Endothelial cell of umbilical vein (primary cell): ENCODE data around the gene PUS10. TPM values are rescaled to one million over a fixed set of nuclear protein-coding genes. Genes with fewer than 3 reads are reported as not detected.

Experiments
- BruUV-seq: library from RNA; stranded (reverse); fragments of 400-500 nt; replicated peaks from 2 replicates; lab custom pipeline; 2021; lab: Mats Ljungman, UMichigan
- CTCF ChIA-PET: fragments of 300-600, 350-600 bp; sonication (Branson Sonifier 250); formaldehyde crosslinking; loops from one replicate; lab custom pipeline; 2021; ENCODE audit warnings: antibody characterized with exemption, inconsistent platforms; lab: Charles Lee
- POLR2A ChIA-PET: fragments of 300-600, 350-600 bp; sonication (Branson Sonifier 250); formaldehyde crosslinking; loops from one replicate; lab custom pipeline; 2021; ENCODE audit warnings: antibody characterized with exemption, inconsistent platforms; lab: Charles Lee
- DNase-seq: peaks from one replicate; pipeline ENCODE4 v3.0.0-alpha.2; 2011; ENCODE audit warnings: low read depth, low spot score
- FAIRE-seq: peaks from 2 replicates; lab custom pipeline; 2011; peaks lifted over from hg19 to GRCh38; lab: Jason Lieb, UNC
- H2AFZ ChIP-seq: 2 replicates; pipeline ENCODE4 v1.6.0; 2012; ENCODE audit warnings: low read depth, low read length, control low read depth, inconsistent platforms
- H3K27ac ChIP-seq: 2 replicates; pipeline ENCODE4 v1.5.1; 2011; ENCODE audit warnings: low read depth, mild to moderate bottlenecking, control low read depth, low read length, moderate library complexity; ENCODE audit not compliant: insufficient read depth
- H3K27me3 ChIP-seq, 2 experiments: 2 replicates each; pipeline versions ENCODE4 v1.6.0 to v1.6.1; 2011; ENCODE audit warnings: low read length in 2 of 2, mixed read lengths in 1 of 2; ENCODE audit not compliant: control insufficient read depth in 2 of 2, insufficient read depth in 2 of 2
- H3K36me3 ChIP-seq, 2 experiments: 2 replicates in 1 of 2; 3 replicates in 1 of 2; pipeline ENCODE4 v1.5.1; 2011; ENCODE audit warnings: low read length in 2 of 2, mild to moderate bottlenecking in 1 of 2, moderate library complexity in 1 of 2; ENCODE audit not compliant: control insufficient read depth in 2 of 2, insufficient read depth in 2 of 2; ENCODE audit errors: extremely low read depth in 1 of 2
- H3K4me1 ChIP-seq: 3 replicates; pipeline ENCODE4 v1.5.1; 2011; ENCODE audit warnings: mild to moderate bottlenecking, low read length; ENCODE audit not compliant: control insufficient read depth, insufficient read depth; ENCODE audit errors: extremely low read depth
- H3K4me2 ChIP-seq: 2 replicates; pipeline ENCODE4 v1.6.1; 2011; ENCODE audit warnings: low read length, control low read depth, mixed read lengths; ENCODE audit not compliant: insufficient read depth
- H3K4me3 ChIP-seq, 3 experiments: fragments of 200-600 bp in 1 of 3; sonication (generic), shearing (Covaris generic) in 1 of 3; replicated peaks in 1 of 3; 2 replicates each; pipeline ENCODE4 v1.5.1; 2011 to 2016; ENCODE audit warnings: control low read depth in 3 of 3, low read length in 3 of 3, mild to moderate bottlenecking in 2 of 3, inconsistent platforms in 1 of 3, low read depth in 1 of 3, moderate library complexity in 1 of 3; ENCODE audit not compliant: insufficient read depth in 1 of 3
- H3K79me2 ChIP-seq: 2 replicates; pipeline ENCODE4 v1.6.0; 2012; ENCODE audit warnings: low read length, inconsistent platforms; ENCODE audit not compliant: control insufficient read depth, insufficient read depth
- H3K9ac ChIP-seq: replicated peaks from 2 replicates; pipeline ENCODE3; 2011; ENCODE audit warnings: low read length, control low read depth; ENCODE audit not compliant: insufficient read depth; ENCODE audit errors: extremely low read depth
- H3K9me1 ChIP-seq: replicated peaks from 3 replicates; pipeline ENCODE4 v1.6.0; 2011; ENCODE audit warnings: mild to moderate bottlenecking, low read length; ENCODE audit not compliant: control insufficient read depth, insufficient read depth; ENCODE audit errors: extremely low read depth
- H3K9me3 ChIP-seq: replicated peaks from 2 replicates; pipeline ENCODE4 v1.5.1; 2012; ENCODE audit warnings: low read length, inconsistent platforms; ENCODE audit not compliant: control insufficient read depth, insufficient read depth
- H4K20me1 ChIP-seq: replicated peaks from 2 replicates; pipeline ENCODE3; 2011; ENCODE audit warnings: mild to moderate bottlenecking, low read length; ENCODE audit not compliant: control insufficient read depth, insufficient read depth; ENCODE audit errors: extremely low read depth
- CTCF ChIP-seq, 2 donors: IDR thresholded peaks; 1 replicate in 1 of 2; 2 replicates in 1 of 2; pipeline ENCODE4 v1.5.1; 2011; ENCODE audit warnings: low read length in 2 of 2, mild to moderate bottlenecking in 2 of 2, moderate library complexity in 2 of 2, control low read depth in 1 of 2, inconsistent platforms in 1 of 2, low read depth in 1 of 2; ENCODE audit not compliant: insufficient read depth in 1 of 2; ENCODE audit errors: extremely low read depth in 1 of 2
- EZH2 ChIP-seq: IDR thresholded peaks from 2 replicates; pipeline ENCODE4 v1.6.1; 2012; ENCODE audit warnings: borderline replicate concordance, low read depth, mild to moderate bottlenecking, moderate library complexity, low read length, inconsistent platforms; ENCODE audit not compliant: severe bottlenecking
- FOS ChIP-seq: IDR thresholded peaks from 2 replicates; pipeline ENCODE4 v1.6.1; 2011; ENCODE audit warnings: mild to moderate bottlenecking, low read length, moderate library complexity, borderline replicate concordance; ENCODE audit not compliant: insufficient read depth
- GATA2 ChIP-seq: IDR thresholded peaks from 2 replicates; pipeline ENCODE4 v1.7.0; 2011; ENCODE audit warnings: low read depth, mild to moderate bottlenecking, moderate library complexity, mixed read lengths, low read length; ENCODE audit not compliant: insufficient read length, insufficient read depth
- JUN ChIP-seq: IDR thresholded peaks from 2 replicates; pipeline ENCODE4 v1.6.1; 2011; ENCODE audit warnings: borderline replicate concordance, low read depth; ENCODE audit not compliant: insufficient read length, insufficient read depth
- MYC ChIP-seq: IDR thresholded peaks from one replicate; pipeline ENCODE4 v1.6.1; 2011; ENCODE audit warnings: mild to moderate bottlenecking, low read depth, low read length
- POLR2A ChIP-seq: IDR thresholded peaks from 2 replicates; pipeline ENCODE4 v1.6.1; 2012; ENCODE audit warnings: low read depth, mild to moderate bottlenecking, control low read depth, low read length
- POLR2AphosphoS5 ChIP-seq: IDR thresholded peaks from 2 replicates; pipeline ENCODE4 v1.6.1; 2012; ENCODE audit warnings: low read depth, mild to moderate bottlenecking, control low read depth, low read length, moderate library complexity; ENCODE audit not compliant: insufficient read depth
- dilution Hi-C: fragments of 300-500 bp; cut with MboI; formaldehyde crosslinking; loops from one replicate; pipeline ENCODE4 v1.15.0; 2019; ENCODE audit warnings: low sequenced_read_pairs; ENCODE audit not compliant: extremely low pct_ligation_motif_present
- intact Hi-C: fragments of 100-400 bp; cut with micrococcal nuclease; formaldehyde crosslinking; loops from one replicate; pipeline ENCODE4 v1.10.0; 2022
- polyA plus RNA-seq, 4 experiments: library from polyadenylated mRNA; depleted of rRNA in 3 of 4; stranded (reverse) in 3 of 4; unstranded in 1 of 4; fragments of >200 nt; gene quantifications; 2 replicates each; pipeline versions ENCODE4 v1.2.1 to v1.2.3, GENCODE V29; 2011 to 2012; ENCODE audit warnings: missing spikeins in 1 of 4
- total RNA-seq: library from RNA; stranded (reverse); gene quantifications from 2 replicates; pipeline ENCODE4 v1.2.3, GENCODE V29; 2021
- TF ChIP-seq, protein P1 (sequence below): IDR thresholded peaks from 2 replicates; pipeline ENCODE4 v1.6.1; 2011; ENCODE audit not compliant: insufficient read depth, insufficient read length

The PUS10 gene
- total and polyA plus RNA-seq, 2 donors (not counting 3 experiments of a cell fraction or from before 2014, with no cell fraction given): 3.7 to 10.3 TPM

DNA sequence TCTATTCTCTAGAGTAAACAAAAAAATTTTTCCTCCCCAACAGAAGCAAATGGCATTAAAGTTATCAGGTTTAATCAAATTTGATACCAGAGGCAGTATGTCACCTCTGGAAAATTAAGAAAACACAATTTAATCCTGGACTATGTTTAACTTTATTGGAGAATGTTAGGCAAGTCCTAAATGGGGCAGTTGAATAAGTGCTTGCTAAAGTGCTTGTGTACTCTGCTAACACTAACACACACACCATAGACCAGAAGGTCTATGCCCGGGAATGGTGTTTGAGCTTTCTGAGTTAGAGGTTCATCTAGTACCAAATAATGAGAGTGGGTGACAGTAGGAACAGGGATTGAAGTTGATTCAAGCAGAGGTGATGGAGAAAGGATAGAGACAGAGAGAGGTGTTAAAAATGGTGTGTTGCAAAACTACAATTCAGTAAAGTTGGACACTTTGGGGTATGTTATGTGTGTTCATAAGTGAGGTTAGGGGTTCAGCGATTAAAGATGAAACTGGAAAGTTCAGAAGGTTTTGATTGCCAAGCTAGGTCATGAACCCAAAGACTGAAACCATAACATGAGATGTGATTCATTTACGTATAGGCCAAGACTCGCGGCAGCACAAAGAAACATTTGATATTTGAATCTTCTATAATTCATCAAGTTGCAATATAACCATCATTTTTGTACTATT lies 41.0 kb downstream of the PUS10 start:
- no peaks in the 10 kb centered on the region for H3K9me1 ChIP-seq
- no peaks in the 10 kb centered on the region for H3K36me3 ChIP-seq
- H4K20me1 ChIP-seq: no peaks in the 10 kb centered on the region
- H3K4me1 ChIP-seq: no peaks in the 10 kb centered on the region
- H3K4me3 ChIP-seq: no peak overlapping the region
- POLR2A ChIA-PET: no interaction called here
- no peak overlapping the region for H2AFZ ChIP-seq
- DNase-seq: no peak
- intact Hi-C loops: no loop called here
- no TSS peak for BruUV-seq
- CTCF ChIA-PET: interaction anchor here (0.9 kb wide), 1 partner anchor 9 kb away, joined by 3 read pairs; no protein-coding TSS in a partner anchor
- TF ChIP-seq JUN (no peak), FOS (no peak), CTCF (IDR thresholded peaks at IDR 0.05; ENCODE audit: extremely low read depth in 1 of 2, insufficient read depth in 1 of 2, low read depth in 1 of 2, low read length in 2 of 2) (no peak), EZH2 (no peak), POLR2A (no peak), GATA2 (no peak), MYC (no peak), POLR2AphosphoS5 (no peak)
- TF ChIP-seq, protein P1, sequence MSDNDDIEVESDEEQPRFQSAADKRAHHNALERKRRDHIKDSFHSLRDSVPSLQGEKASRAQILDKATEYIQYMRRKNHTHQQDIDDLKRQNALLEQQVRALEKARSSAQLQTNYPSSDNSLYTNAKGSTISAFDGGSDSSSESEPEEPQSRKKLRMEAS: no peak
- H3K27me3 ChIP-seq: no peaks in the 10 kb centered on the region
- H3K4me2 ChIP-seq: no peak overlapping the region
- dilution Hi-C loops: no loop called here
- no peak overlapping the region for H3K9ac ChIP-seq
- H3K9me3 ChIP-seq: no peaks in the 10 kb centered on the region
- no peak for FAIRE-seq
- H3K27ac ChIP-seq: no peak overlapping the region
- no peaks in the 10 kb centered on the region for H3K79me2 ChIP-seq
